Spinal cord (tissue), 10 donors: ENCODE results near the gene XRCC4. TPM values are rescaled to one million over a fixed set of nuclear protein-coding genes. Genes with fewer than 3 reads are reported as not detected.

Source experiments
- DNase-seq, 6 donors: peaks; one replicate each; pipeline versions ENCODE4 v3.0.0 to v3.0.0-alpha.2; 2013 to 2015; ENCODE audit warnings: low spot score in 6 of 6, low read depth in 4 of 6
- H3K27ac ChIP-seq: one replicate; pipeline ENCODE4 v1.5.1; 2013; ENCODE audit warnings: low read depth, low read length, control low read depth
- H3K27me3 ChIP-seq: one replicate; pipeline ENCODE4 v1.6.1; 2013; ENCODE audit warnings: low read length; ENCODE audit not compliant: control insufficient read depth, insufficient read depth
- H3K36me3 ChIP-seq: one replicate; pipeline ENCODE4 v1.6.1; 2013; ENCODE audit warnings: low read length; ENCODE audit not compliant: control insufficient read depth, insufficient read depth
- H3K4me1 ChIP-seq: one replicate; pipeline ENCODE4 v1.6.1; 2013; ENCODE audit warnings: low read length; ENCODE audit not compliant: control insufficient read depth, insufficient read depth
- H3K4me3 ChIP-seq: one replicate; pipeline ENCODE4 v1.5.1; 2013; ENCODE audit warnings: low read depth, low read length, control low read depth
- H3K9me3 ChIP-seq: one replicate; pipeline ENCODE4 v1.6.1; 2013; ENCODE audit warnings: low read length; ENCODE audit not compliant: control insufficient read depth, insufficient read depth
- WGBS: methylation state at CpG from one replicate; pipeline ENCODE4 v1.1.5; 2013; ENCODE audit warnings: missing lambda C conversion rate; ENCODE audit not compliant: insufficient coverage; 5-methylcytosine and 5-hydroxymethylcytosine counted together
- polyA plus RNA-seq, 2 donors: library from polyadenylated mRNA; unstranded; fragments of 120-200 nt; gene quantifications; one replicate each; pipeline ENCODE4 v1.2.1, GENCODE V29; 2013; ENCODE audit not compliant: insufficient read length in 2 of 2
- total RNA-seq, 2 donors: library from RNA; depleted of rRNA in 1 of 2; stranded (reverse); fragments of 120-200 nt in 1 of 2; fragments of >200 nt in 1 of 2; gene quantifications; one replicate each; pipeline versions ENCODE4 v1.2.3 to v1.2.4, GENCODE V29; 2013 to 2014
- donor health status: healthy.

The XRCC4 gene
- total and polyA plus RNA-seq, 4 donors: 7.6 to 13.2 (median 9.7) TPM

DNA sequence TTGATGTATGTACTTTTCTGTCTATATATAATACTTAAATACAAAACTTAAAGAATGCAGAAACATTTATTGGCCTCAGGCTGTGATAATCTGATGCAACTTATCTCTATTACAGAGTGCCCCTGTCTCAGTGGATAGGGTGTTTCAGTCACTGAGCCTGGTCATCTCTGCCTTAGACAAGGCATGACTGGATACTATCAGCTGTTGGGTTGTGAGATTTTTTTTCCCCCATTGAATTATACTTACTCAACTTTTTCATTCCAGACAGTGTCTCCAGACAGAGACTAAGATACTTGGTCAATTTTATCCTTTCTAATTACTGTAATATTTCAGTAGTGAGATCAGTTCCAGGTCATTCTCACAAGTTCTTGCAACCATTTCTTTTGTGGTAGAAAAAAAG, 26.7 kb downstream of the XRCC4 start:
- Histone ChIP-seq H3K9me3 (no peaks in the 10 kb centered on the region), H3K27me3 (no peaks in the 10 kb centered on the region), H3K4me1 (no peaks in the 10 kb centered on the region), H3K4me3 (no peak overlapping the region), H3K36me3 (no peaks in the 10 kb centered on the region), H3K27ac (no peak overlapping the region)
- DNase-seq: no peak

DNA sequence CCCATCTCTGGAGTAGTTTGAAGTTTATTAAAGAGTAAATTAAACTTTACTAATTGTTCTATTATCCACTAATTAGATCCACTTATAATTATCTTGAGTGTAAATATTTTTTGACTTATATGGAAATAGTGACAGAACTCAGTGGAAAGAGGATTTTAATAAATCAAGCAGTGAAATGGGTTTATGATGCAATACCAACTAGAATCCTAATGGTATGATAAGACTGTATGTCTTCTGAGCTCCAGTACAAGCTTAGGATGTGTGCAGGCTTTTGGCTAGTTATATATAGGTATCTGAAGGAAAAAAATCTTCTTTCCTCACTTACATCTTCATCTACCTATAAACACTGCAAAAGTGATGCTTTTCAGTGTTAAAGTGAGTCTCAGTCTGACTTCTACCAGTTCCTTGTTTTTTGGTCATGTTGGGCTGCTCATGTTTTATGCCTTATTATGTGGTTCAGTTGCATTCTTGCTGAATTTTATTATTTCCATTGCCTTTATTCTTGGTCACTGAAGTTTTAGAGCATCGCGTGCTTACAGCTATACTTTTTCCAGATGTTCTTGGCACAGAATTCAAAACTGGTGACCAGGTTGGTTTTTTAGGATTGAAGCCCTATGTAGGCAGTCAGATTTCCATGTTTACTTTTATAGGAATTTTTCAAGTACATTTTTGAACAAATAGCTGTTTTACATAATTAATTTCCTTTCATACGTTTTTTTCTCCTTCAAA, 30.5 kb downstream of the XRCC4 start:
- WGBS: no CpG with 5 or more reads among the region's 3 CpGs
- no peaks in the 10 kb centered on the region for H3K9me3 ChIP-seq
- H3K4me1 ChIP-seq: no peaks in the 10 kb centered on the region
- no peak for DNase-seq
- no peaks in the 10 kb centered on the region for H3K36me3 ChIP-seq
- no peak overlapping the region for H3K4me3 ChIP-seq
- no peak overlapping the region for H3K27ac ChIP-seq
- no peaks in the 10 kb centered on the region for H3K27me3 ChIP-seq

DNA sequence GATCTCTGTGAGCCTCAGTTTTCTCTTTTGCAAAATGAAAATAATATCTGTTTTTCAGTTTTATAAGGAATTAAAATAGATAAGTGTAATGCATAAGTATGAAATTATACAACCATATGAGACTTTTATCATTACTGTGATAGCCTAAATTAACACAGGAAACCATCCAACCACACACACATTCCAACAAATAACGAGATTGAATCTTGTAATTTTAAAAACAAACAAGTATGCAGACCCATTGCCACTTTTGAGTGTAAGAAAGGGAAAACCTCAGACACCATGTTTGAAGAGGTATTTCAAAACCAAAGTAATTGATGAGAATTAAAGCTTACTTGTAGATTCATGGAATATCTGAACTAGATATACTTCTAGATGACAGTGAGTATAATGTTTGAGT, 32.0 kb downstream of the XRCC4 start:
- WGBS: no CpG with 5 or more reads among the region's 1 CpG
- no peaks in the 10 kb centered on the region for H3K4me1 ChIP-seq
- DNase-seq: no peak

DNA sequence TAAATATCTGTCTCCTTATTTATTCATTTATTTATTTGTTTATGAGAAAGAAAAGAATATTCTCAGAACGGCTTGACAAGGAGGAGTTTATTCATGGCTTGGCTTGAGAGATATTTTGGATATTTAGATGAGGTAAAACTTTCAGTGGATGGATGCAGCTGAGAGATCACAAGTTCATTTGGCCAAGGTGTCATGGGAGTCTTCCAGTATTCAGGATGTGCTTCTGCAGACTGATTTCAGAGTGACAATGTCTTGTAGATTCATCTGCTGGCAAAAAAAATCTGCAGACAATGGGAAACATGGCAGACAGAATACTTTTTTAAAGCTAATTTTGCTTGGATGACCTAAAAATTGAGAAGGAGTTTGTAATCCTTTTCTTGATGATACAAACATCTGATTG, 38.5 kb downstream of the XRCC4 start:
- no peaks in the 10 kb centered on the region for H3K4me1 ChIP-seq
- no peak overlapping the region for H3K4me3 ChIP-seq
- 80% methylated on average over 1 of the region's 1 CpG for WGBS
- H3K9me3 ChIP-seq: peaks cover 4% of the 10 kb centered on the region
- H3K27ac ChIP-seq: no peak overlapping the region
- no peak for DNase-seq
- H3K36me3 ChIP-seq: no peaks in the 10 kb centered on the region
- H3K27me3 ChIP-seq: no peaks in the 10 kb centered on the region

More for the DNA sequence above, 32.0 kb downstream of the XRCC4 start:
- H3K27me3 ChIP-seq: no peaks in the 10 kb centered on the region
- H3K36me3 ChIP-seq: no peaks in the 10 kb centered on the region
- H3K9me3 ChIP-seq: peaks cover 4% of the 10 kb centered on the region
- no peak overlapping the region for H3K4me3 ChIP-seq
- H3K27ac ChIP-seq: no peak overlapping the region

DNA sequence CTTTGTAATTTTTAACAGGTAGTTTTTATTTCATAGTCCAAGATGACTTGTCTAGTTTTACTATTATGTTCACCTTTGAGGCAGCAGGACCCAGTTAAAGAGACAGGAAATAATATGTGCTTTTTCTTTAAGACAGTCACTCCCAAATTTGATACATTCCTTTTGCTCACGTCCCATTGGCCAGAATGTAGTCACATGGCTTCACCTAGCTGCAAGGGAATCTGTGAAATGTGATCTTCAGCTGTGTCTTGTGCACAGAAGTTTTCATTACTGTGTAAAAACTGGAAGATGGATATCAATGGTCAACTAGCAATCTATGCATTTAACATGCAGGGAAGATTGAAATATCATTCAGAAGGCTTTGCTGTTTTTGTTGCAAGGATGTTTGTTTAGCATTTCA, 41.1 kb downstream of the XRCC4 start:
- H3K9me3 ChIP-seq: no peaks in the 10 kb centered on the region
- no peaks in the 10 kb centered on the region for H3K27me3 ChIP-seq
- no peaks in the 10 kb centered on the region for H3K4me1 ChIP-seq
- DNase-seq: no peak
- H3K4me3 ChIP-seq: no peak overlapping the region
- WGBS: no CpG with 5 or more reads among the region's 1 CpG
- H3K36me3 ChIP-seq: no peaks in the 10 kb centered on the region
- H3K27ac ChIP-seq: no peak overlapping the region

DNA sequence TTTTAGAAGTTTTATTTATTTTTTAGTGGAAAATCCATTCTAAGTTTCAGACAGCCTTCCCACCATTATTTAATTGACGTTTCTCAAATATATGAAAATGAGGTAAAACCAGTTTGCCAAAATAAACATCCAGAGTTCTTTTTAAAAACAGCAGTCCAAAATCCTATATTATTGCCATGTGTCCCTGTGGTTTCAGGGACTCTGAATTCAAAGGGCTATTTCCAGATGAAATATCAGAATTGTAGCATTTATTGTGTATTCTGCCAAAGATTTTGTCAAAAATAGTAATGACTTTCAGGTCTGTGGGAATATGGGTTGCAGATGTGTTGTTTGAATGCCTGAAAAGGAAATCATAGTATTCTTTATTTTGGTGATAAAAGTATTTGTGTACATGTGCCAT, 41.6 kb downstream of the XRCC4 start:
- Histone ChIP-seq H3K36me3 (no peaks in the 10 kb centered on the region), H3K9me3 (no peaks in the 10 kb centered on the region), H3K27ac (no peak overlapping the region), H3K27me3 (no peaks in the 10 kb centered on the region), H3K4me3 (no peak overlapping the region), H3K4me1 (no peaks in the 10 kb centered on the region)
- DNase-seq: no peak
- no CpG with 5 or more reads among the region's 1 CpG for WGBS

DNA sequence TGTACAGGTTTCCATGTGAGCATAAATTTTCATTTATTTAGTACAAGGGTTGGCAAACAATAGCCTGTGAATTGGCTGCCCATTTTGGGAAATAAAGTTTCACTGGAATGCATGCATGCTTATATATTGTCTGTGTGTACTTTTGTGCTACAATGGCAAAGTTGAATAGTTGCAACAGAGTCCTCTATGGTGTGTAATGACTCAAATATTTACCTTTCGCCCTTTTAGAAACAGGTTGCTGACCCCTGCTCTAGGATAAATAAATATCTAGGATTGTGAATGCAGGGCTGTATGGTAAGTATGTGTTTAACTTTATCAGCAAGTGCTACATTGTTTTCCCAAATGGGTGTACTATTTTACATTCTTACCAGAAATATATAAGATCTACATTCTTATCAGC, 47.2 kb downstream of the XRCC4 start:
- no peak overlapping the region for H3K4me3 ChIP-seq
- no peak for DNase-seq
- no peaks in the 10 kb centered on the region for H3K4me1 ChIP-seq
- no CpG with 5 or more reads among the region's 1 CpG for WGBS
- no peaks in the 10 kb centered on the region for H3K9me3 ChIP-seq
- H3K36me3 ChIP-seq: no peaks in the 10 kb centered on the region
- H3K27ac ChIP-seq: no peak overlapping the region
- H3K27me3 ChIP-seq: no peaks in the 10 kb centered on the region

DNA sequence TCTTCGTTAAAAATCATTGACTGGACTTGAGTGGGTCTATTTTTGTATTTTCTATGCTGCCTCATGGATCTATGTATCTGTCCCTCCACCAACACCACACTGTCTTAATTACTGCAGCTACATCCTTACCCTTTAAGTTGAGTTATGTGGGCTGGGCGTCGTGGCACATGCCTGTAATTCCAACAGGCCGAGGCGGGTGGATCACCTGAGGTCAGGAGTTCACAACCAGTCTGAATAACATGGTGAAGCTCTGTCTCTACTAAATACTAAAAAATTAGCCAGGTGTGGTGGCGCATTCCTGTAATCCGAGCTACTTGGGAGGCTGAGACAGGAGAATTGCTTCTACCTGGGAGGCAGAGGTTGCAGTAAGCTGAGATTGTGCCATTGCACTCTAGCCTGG, 48.2 kb downstream of the XRCC4 start:
- Histone ChIP-seq H3K4me3 (no peak overlapping the region), H3K4me1 (no peaks in the 10 kb centered on the region), H3K9me3 (no peaks in the 10 kb centered on the region), H3K36me3 (no peaks in the 10 kb centered on the region), H3K27me3 (no peaks in the 10 kb centered on the region), H3K27ac (no peak overlapping the region)
- no peak for DNase-seq
- WGBS: 90% methylated on average over 2 of the region's 7 CpGs

DNA sequence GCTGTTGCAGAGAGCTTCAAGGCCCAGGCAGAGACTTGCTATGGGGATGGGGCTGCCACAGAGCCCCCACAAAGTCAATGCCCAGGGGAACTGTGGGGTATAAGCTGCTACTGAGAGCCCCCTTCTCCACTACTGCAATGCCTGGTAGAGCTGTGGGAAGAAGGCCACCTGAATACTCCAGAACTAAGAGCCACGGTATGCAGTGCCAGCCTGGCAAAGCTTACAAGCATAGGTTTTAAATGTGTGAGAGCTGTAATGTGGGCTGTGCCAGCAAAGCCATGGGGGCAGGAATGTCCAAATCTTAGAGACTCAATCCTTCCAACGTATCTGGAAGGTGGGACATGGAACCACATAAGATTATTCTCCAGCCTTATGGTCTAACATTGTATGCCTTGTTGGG, 49.2 kb downstream of the XRCC4 start:
- Histone ChIP-seq H3K4me1 (no peaks in the 10 kb centered on the region), H3K36me3 (no peaks in the 10 kb centered on the region), H3K9me3 (no peaks in the 10 kb centered on the region), H3K27ac (no peak overlapping the region), H3K4me3 (no peak overlapping the region), H3K27me3 (no peaks in the 10 kb centered on the region)
- no peak for DNase-seq
- no CpG with 5 or more reads among the region's 2 CpGs for WGBS

DNA sequence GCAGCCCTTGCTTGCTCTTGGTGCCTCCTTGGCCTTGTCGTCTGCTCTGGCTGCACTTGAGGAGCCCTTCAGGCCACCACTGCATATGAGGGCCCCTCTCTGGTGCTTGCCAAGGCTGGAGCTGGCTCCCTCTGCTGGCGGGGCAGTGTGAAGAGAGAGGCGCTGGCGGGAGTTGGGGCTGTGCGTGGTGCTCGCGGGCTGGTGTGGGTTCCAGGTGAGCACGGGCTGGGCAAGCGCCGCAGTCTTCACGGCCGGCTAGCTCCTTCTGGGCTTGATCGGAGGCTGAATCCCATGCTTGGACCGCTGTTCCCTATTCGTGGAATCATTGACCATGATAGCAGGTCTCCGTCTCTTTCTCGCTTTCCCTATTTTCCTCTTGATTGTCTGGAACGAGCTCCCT, 56.5 kb downstream of the XRCC4 start:
- no peak overlapping the region for H3K27ac ChIP-seq
- no peak for DNase-seq
- no peak overlapping the region for H3K4me3 ChIP-seq
- H3K36me3 ChIP-seq: no peaks in the 10 kb centered on the region
- 90% methylated on average over 15 of the region's 18 CpGs for WGBS
- peaks cover 5% of the 10 kb centered on the region for H3K9me3 ChIP-seq
- no peaks in the 10 kb centered on the region for H3K4me1 ChIP-seq
- H3K27me3 ChIP-seq: no peaks in the 10 kb centered on the region
